Subcutaneous adipose tissue (tissue), 4 donors: ENCODE measurements around the gene MYOCOS. TPM values are rescaled to one million over a fixed set of nuclear protein-coding genes. Genes with fewer than 3 reads are reported as not detected.

Experiments
- total RNA-seq, 4 donors: library from RNA; depleted of rRNA; stranded (reverse); fragments of >200 nt; gene quantifications; one replicate each; pipeline ENCODE4 v1.1.0, GENCODE V29; 2016
- TF ChIP-seq, protein P1 (sequence below): fragments of 450-650 bp; IDR thresholded peaks from one replicate; pipeline ENCODE4 v1.5.1; 2016; ENCODE audit warnings: low read depth, mild to moderate bottlenecking, control low read depth, antibody characterized with exemption, moderate library complexity

The MYOCOS gene
- not detected for total RNA-seq

- TF ChIP-seq, protein P1, sequence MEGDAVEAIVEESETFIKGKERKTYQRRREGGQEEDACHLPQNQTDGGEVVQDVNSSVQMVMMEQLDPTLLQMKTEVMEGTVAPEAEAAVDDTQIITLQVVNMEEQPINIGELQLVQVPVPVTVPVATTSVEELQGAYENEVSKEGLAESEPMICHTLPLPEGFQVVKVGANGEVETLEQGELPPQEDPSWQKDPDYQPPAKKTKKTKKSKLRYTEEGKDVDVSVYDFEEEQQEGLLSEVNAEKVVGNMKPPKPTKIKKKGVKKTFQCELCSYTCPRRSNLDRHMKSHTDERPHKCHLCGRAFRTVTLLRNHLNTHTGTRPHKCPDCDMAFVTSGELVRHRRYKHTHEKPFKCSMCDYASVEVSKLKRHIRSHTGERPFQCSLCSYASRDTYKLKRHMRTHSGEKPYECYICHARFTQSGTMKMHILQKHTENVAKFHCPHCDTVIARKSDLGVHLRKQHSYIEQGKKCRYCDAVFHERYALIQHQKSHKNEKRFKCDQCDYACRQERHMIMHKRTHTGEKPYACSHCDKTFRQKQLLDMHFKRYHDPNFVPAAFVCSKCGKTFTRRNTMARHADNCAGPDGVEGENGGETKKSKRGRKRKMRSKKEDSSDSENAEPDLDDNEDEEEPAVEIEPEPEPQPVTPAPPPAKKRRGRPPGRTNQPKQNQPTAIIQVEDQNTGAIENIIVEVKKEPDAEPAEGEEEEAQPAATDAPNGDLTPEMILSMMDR: no peak
Measured at GRCh38 chr1:171622152-171622462, at the start of gene MYOCOS. MYOCOS (plus strand) TSS chr1:171622243; CDS start chr1:171623884, 1,641 bp downstream.

DNA sequence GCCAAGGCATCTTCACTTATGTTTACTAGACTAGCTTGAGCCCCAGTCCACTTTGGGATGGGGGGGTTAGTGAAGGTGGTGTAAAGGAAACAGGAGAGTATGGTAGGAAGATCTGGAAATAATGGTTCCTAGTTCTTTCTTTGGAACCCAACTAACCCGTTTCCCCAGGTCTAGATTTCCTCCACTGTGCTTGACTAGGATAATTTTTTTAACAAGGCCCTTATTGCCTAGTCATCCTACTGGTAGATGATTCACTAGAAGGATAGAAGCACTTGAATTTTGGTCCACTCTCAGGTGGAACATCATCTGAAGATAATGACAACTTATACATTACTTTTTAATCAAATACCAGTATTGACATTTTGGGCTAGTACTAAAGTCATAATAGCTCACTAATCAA lies 45.9 kb upstream of the MYOCOS start:
- TF ChIP-seq, protein P1: no peak

- TF ChIP-seq, protein P1: no peak
Measured at GRCh38 chr1:171581226-171581625, 40.8 kb upstream of the MYOCOS start.

GRCh38 chr1:171581766-171582165 lies 40.3 kb upstream of the MYOCOS start:
- TF ChIP-seq, protein P1: no peak

DNA sequence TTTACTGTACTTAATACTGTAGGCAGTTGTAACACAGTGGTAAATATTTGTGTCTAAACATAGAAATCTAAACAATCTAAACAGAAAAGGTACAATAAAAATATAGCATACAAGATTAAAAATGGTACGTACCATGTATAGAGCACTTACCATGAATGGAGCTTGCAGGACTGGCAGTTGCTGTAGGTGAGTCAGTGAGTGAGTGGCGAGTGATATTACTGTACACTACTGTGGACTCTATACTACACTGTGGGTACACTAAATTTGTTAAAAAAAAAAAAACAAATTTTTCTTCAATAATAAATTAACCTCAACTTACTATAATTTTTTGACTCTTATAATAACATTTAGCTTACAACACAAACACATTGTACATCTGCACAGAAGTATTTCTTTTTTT lies 39.5 kb upstream of the MYOCOS start:
- TF ChIP-seq, protein P1: no peak

GRCh38 chr1:171583591-171584201 lies 38.3 kb upstream of the MYOCOS start:
- TF ChIP-seq, protein P1: no peak

- TF ChIP-seq, protein P1: no peak
Measured at GRCh38 chr1:171585715-171586114, 36.3 kb upstream of the MYOCOS start.
